SK-N-SH (cell line): Measurements from ENCODE around the gene PLA2G1B. TPM values are rescaled to one million over a fixed set of nuclear protein-coding genes. Genes with fewer than 3 reads are reported as not detected.

Experiments used
- CTCF ChIA-PET: fragments of 300-600, 350-600 bp; formaldehyde crosslinking; extraction: SDS; loops from one replicate; lab custom pipeline; 2021; lab: Yijun Ruan, JAX
- POLR2A ChIA-PET: fragments of 350-600 bp; sonication (Branson Sonifier 250); formaldehyde crosslinking; extraction: SDS; loops from one replicate; lab custom pipeline; 2020; ENCODE audit warnings: antibody characterized with exemption, inconsistent platforms; lab: Yijun Ruan, JAX
- DNase-seq: peaks from one replicate; pipeline ENCODE4 v3.0.0; 2012
- H2AFZ ChIP-seq: fragments of 200-600 bp; sonication (generic); 2 replicates; pipeline ENCODE4 v1.8.1; 2016; ENCODE audit warnings: antibody characterized with exemption, mild to moderate bottlenecking, low read depth
- H3F3A ChIP-seq: fragments of 200-600 bp; sonication (generic); replicated peaks from 2 replicates; pipeline ENCODE3; 2016; ENCODE audit warnings: antibody characterized with exemption, mild to moderate bottlenecking; ENCODE audit not compliant: insufficient read depth
- H3K27ac ChIP-seq, 2 experiments: fragments of 200-500 bp in 1 of 2; fragments of 200-600 bp in 1 of 2; sonication (Bioruptor generic) in 1 of 2; sonication (generic), shearing (Covaris generic) in 1 of 2; 2 replicates each; pipeline versions ENCODE4 v1.5.1 to v1.6.1; 2014 to 2016; ENCODE audit warnings: low read depth in 2 of 2, inconsistent platforms in 1 of 2, low read length in 1 of 2, mild to moderate bottlenecking in 1 of 2, mixed read lengths in 1 of 2
- H3K27me3 ChIP-seq: fragments of 200-600 bp; sonication (generic), shearing (Covaris generic); 2 replicates; pipeline ENCODE4 v1.6.1; 2016; ENCODE audit warnings: mixed run types; ENCODE audit not compliant: insufficient read depth
- H3K36me3 ChIP-seq, 2 experiments: fragments of 200-500 bp in 1 of 2; fragments of 200-600 bp in 1 of 2; sonication (Bioruptor generic) in 1 of 2; sonication (generic) in 1 of 2; replicated peaks in 1 of 2; 2 replicates each; pipeline versions ENCODE3 to v1.5.1; 2014 to 2016; ENCODE audit warnings: low read length in 1 of 2, mild to moderate bottlenecking in 1 of 2; ENCODE audit not compliant: insufficient read depth in 2 of 2, control insufficient read depth in 1 of 2
- H3K4me1 ChIP-seq, 2 experiments: fragments of 200-500 bp in 1 of 2; fragments of 200-600 bp in 1 of 2; sonication (Bioruptor generic) in 1 of 2; sonication (generic), shearing (Covaris generic) in 1 of 2; 2 replicates each; pipeline versions ENCODE4 v1.5.1 to v1.6.1; 2014 to 2016; ENCODE audit warnings: low read depth in 1 of 2, low read length in 1 of 2, mixed run types in 1 of 2; ENCODE audit not compliant: insufficient read depth in 2 of 2, control insufficient read depth in 1 of 2
- H3K4me2 ChIP-seq: fragments of 200-600 bp; sonication (generic), shearing (Covaris generic); 2 replicates; pipeline ENCODE4 v1.6.1; 2017; ENCODE audit warnings: mixed run types
- H3K4me3 ChIP-seq, 2 experiments: fragments of 200-500 bp in 1 of 2; fragments of 200-600 bp in 1 of 2; sonication (Bioruptor generic) in 1 of 2; sonication (generic), shearing (Covaris generic) in 1 of 2; 2 replicates each; pipeline versions ENCODE4 v1.5.1 to v1.8.1; 2014 to 2016; ENCODE audit warnings: low read depth in 2 of 2, inconsistent platforms in 1 of 2, low read length in 1 of 2, mild to moderate bottlenecking in 1 of 2, mixed read lengths in 1 of 2, moderate library complexity in 1 of 2
- H3K79me2 ChIP-seq: fragments of 200-600 bp; sonication (generic); 2 replicates; pipeline ENCODE4 v1.8.1; 2017; ENCODE audit warnings: mild to moderate bottlenecking; ENCODE audit not compliant: insufficient read depth
- H3K9ac ChIP-seq: fragments of 200-600 bp; sonication (generic); 2 replicates; pipeline ENCODE4 v1.6.1; 2017; ENCODE audit warnings: mixed run types
- H3K9me2 ChIP-seq: fragments of 200-600 bp; sonication (generic); 2 replicates; pipeline ENCODE4 v1.6.1; 2017; ENCODE audit warnings: mixed run types
- H3K9me3 ChIP-seq: fragments of 200-600 bp; sonication (generic); 2 replicates; pipeline ENCODE4 v1.6.1; 2017; ENCODE audit warnings: mixed run types, mild to moderate bottlenecking, moderate library complexity
- H4K20me1 ChIP-seq: fragments of 200-600 bp; sonication (generic); 2 replicates; pipeline ENCODE4 v1.6.1; 2017; ENCODE audit warnings: mild to moderate bottlenecking, mixed run types; ENCODE audit not compliant: insufficient read depth
- CHD2 ChIP-seq: fragments of 150-350 bp; IDR thresholded peaks from 2 replicates; pipeline ENCODE4 v1.6.1; 2018; ENCODE audit warnings: low read length; ENCODE audit not compliant: partially characterized antibody
- FOXM1 ChIP-seq: IDR thresholded peaks from 2 replicates; pipeline ENCODE4 v1.4.0; 2012; ENCODE audit warnings: low read depth, mild to moderate bottlenecking
- GABPA ChIP-seq: IDR thresholded peaks from 2 replicates; pipeline ENCODE4 v1.4.0; 2012; ENCODE audit warnings: low read depth, mild to moderate bottlenecking
- MEF2A ChIP-seq: IDR thresholded peaks from 2 replicates; pipeline ENCODE4 v1.4.0; 2012; ENCODE audit warnings: low read depth, borderline replicate concordance
- RCOR1 ChIP-seq: fragments of 150-350 bp; IDR thresholded peaks from 2 replicates; pipeline ENCODE4 v1.6.1; 2017; ENCODE audit warnings: antibody characterized with exemption, low read length
- RFX5 ChIP-seq: IDR thresholded peaks from 2 replicates; pipeline ENCODE4 v1.6.1; 2012; ENCODE audit warnings: mild to moderate bottlenecking, improper control_type of control experiment, low read length
- RXRA ChIP-seq: IDR thresholded peaks from 2 replicates; pipeline ENCODE4 v1.4.0; 2012; ENCODE audit warnings: low read depth, mild to moderate bottlenecking, borderline replicate concordance
- TCF12 ChIP-seq: IDR thresholded peaks from 2 replicates; pipeline ENCODE4 v1.4.0; 2012
- TEAD4 ChIP-seq: IDR thresholded peaks from 2 replicates; pipeline ENCODE4 v1.4.0; 2012; ENCODE audit warnings: mild to moderate bottlenecking, borderline replicate concordance; ENCODE audit not compliant: insufficient read depth
- YY1 ChIP-seq: IDR thresholded peaks from 2 replicates; pipeline ENCODE4 v1.4.0; 2012; ENCODE audit warnings: low read depth, mild to moderate bottlenecking
- WGBS: methylation state at CpG from one replicate; pipeline ENCODE4 v1.1.6; 2017; ENCODE audit warnings: low lambda C conversion rate; 5-methylcytosine and 5-hydroxymethylcytosine counted together
- polyA plus RNA-seq, 3 experiments: library from polyadenylated mRNA; depleted of rRNA; stranded (reverse); fragments of >200 nt; gene quantifications; 2 replicates each; pipeline ENCODE4 v1.2.3, GENCODE V29; 2012
- TF ChIP-seq, protein P1 (sequence below): IDR thresholded peaks from 2 replicates; pipeline ENCODE4 v1.6.1; 2012; ENCODE audit warnings: mild to moderate bottlenecking, low read depth, low read length, moderate library complexity
- TF ChIP-seq, protein P2 (sequence below): fragments of 150-350 bp; IDR thresholded peaks from 2 replicates; pipeline ENCODE4 v1.6.1; 2016; ENCODE audit warnings: mild to moderate bottlenecking, low read depth, low read length
- TF ChIP-seq, protein P3 (sequence below): IDR thresholded peaks from 2 replicates; pipeline ENCODE4; 2012

Gene PLA2G1B
- polyA plus RNA-seq, 1 of the 3 experiments (the other 2 are of a cell fraction), result not detected

- WGBS, result 82% methylated on average over 12 of the region's 12 CpGs
- CTCF ChIA-PET, result interaction anchor here (1.8 to 3.1 kb wide), 3 partner anchors 15 to 59 kb away, joined by 5 to 27 read pairs (median 23); partner anchors contain the start of genes PXN and SIRT4
Measured at GRCh38 chr12:120287491-120287890, 40.1 kb downstream of the PLA2G1B start.

GRCh38 chr12:120286768-120287490, 40.6 kb downstream of the PLA2G1B start:
- no peak overlapping the region for H2AFZ ChIP-seq
- H3K4me1 ChIP-seq, result peaks cover 0 to 2% of the 10 kb centered on the region in 2 experiments; a peak in 1 of 4 replicates
- no peak overlapping the region for H3K4me2 ChIP-seq
- ChIA-PET POLR2A (interaction anchor here (0.6 kb wide), 1 partner anchor 22 kb away, joined by 3 read pairs; the partner anchor contains the start of gene PXN), CTCF (interaction anchor here (1.1 to 3.1 kb wide), 5 partner anchors 15 to 59 kb away, joined by 3 to 27 read pairs (median 5); partner anchors contain the start of genes PXN and SIRT4)
- no peaks in the 10 kb centered on the region for H3K79me2 ChIP-seq
- peaks cover 17% of the 10 kb centered on the region for H3F3A ChIP-seq
- H3K36me3 ChIP-seq, result no peaks in the 10 kb centered on the region
- H3K27ac ChIP-seq, result no peak overlapping the region
- TF ChIP-seq FOXM1 (no peak), RFX5 (no peak), MEF2A (no peak), TEAD4 (no peak), RCOR1 (no peak)
- TF ChIP-seq, protein P1, sequence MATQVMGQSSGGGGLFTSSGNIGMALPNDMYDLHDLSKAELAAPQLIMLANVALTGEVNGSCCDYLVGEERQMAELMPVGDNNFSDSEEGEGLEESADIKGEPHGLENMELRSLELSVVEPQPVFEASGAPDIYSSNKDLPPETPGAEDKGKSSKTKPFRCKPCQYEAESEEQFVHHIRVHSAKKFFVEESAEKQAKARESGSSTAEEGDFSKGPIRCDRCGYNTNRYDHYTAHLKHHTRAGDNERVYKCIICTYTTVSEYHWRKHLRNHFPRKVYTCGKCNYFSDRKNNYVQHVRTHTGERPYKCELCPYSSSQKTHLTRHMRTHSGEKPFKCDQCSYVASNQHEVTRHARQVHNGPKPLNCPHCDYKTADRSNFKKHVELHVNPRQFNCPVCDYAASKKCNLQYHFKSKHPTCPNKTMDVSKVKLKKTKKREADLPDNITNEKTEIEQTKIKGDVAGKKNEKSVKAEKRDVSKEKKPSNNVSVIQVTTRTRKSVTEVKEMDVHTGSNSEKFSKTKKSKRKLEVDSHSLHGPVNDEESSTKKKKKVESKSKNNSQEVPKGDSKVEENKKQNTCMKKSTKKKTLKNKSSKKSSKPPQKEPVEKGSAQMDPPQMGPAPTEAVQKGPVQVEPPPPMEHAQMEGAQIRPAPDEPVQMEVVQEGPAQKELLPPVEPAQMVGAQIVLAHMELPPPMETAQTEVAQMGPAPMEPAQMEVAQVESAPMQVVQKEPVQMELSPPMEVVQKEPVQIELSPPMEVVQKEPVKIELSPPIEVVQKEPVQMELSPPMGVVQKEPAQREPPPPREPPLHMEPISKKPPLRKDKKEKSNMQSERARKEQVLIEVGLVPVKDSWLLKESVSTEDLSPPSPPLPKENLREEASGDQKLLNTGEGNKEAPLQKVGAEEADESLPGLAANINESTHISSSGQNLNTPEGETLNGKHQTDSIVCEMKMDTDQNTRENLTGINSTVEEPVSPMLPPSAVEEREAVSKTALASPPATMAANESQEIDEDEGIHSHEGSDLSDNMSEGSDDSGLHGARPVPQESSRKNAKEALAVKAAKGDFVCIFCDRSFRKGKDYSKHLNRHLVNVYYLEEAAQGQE, result no peak
- H3K4me3 ChIP-seq, result no peak overlapping the region
- no peak for DNase-seq
- H3K27me3 ChIP-seq, result no peaks in the 10 kb centered on the region
- no peaks in the 10 kb centered on the region for H3K9me2 ChIP-seq
- 76% methylated on average over 7 of the region's 7 CpGs for WGBS
- no peaks in the 10 kb centered on the region for H3K9me3 ChIP-seq
- H4K20me1 ChIP-seq, result no peaks in the 10 kb centered on the region
- no peak overlapping the region for H3K9ac ChIP-seq

More at GRCh38 chr12:120287491-120287890, 40.1 kb downstream of the PLA2G1B start:
- H3K4me1 ChIP-seq, result peaks cover 0 to 2% of the 10 kb centered on the region in 2 experiments; a peak in 1 of 4 replicates
- no peaks in the 10 kb centered on the region for H3K9me2 ChIP-seq
- TF ChIP-seq, protein P2, sequence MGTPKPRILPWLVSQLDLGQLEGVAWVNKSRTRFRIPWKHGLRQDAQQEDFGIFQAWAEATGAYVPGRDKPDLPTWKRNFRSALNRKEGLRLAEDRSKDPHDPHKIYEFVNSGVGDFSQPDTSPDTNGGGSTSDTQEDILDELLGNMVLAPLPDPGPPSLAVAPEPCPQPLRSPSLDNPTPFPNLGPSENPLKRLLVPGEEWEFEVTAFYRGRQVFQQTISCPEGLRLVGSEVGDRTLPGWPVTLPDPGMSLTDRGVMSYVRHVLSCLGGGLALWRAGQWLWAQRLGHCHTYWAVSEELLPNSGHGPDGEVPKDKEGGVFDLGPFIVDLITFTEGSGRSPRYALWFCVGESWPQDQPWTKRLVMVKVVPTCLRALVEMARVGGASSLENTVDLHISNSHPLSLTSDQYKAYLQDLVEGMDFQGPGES, result no peak
- TF ChIP-seq RXRA, result no peak
- no peak for TF ChIP-seq RCOR1
- no peak for TF ChIP-seq GABPA
- TF ChIP-seq, protein P3, sequence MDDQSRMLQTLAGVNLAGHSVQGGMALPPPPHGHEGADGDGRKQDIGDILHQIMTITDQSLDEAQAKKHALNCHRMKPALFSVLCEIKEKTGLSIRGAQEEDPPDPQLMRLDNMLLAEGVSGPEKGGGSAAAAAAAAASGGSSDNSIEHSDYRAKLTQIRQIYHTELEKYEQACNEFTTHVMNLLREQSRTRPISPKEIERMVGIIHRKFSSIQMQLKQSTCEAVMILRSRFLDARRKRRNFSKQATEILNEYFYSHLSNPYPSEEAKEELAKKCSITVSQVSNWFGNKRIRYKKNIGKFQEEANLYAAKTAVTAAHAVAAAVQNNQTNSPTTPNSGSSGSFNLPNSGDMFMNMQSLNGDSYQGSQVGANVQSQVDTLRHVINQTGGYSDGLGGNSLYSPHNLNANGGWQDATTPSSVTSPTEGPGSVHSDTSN, result no peak
- no peak for TF ChIP-seq CHD2
- no peak for TF ChIP-seq RFX5
- TF ChIP-seq YY1, result no peak
- TF ChIP-seq TCF12, result no peak
- TF ChIP-seq FOXM1, result no peak
- H3K4me3 ChIP-seq, result no peak overlapping the region
- no peak overlapping the region for H3K4me2 ChIP-seq
- H2AFZ ChIP-seq, result no peak overlapping the region
- H3K27ac ChIP-seq, result no peak overlapping the region
- H3K9ac ChIP-seq, result no peak overlapping the region
- H3K36me3 ChIP-seq, result no peaks in the 10 kb centered on the region
- no peaks in the 10 kb centered on the region for H4K20me1 ChIP-seq
- peaks cover 22% of the 10 kb centered on the region for H3F3A ChIP-seq
- DNase-seq, result no peak
- no peaks in the 10 kb centered on the region for H3K79me2 ChIP-seq
- H3K27me3 ChIP-seq, result no peaks in the 10 kb centered on the region
- POLR2A ChIA-PET, result no interaction called here
- no peaks in the 10 kb centered on the region for H3K9me3 ChIP-seq
